HG03095 (cell line): ENCODE data around the gene PPIE.

Experiments
- ATAC-seq: cut with Tn5 transposase; IDR thresholded peaks from one replicate; pipeline ENCODE4 v1.9.1; 2021; ENCODE audit warnings: moderate library complexity; ENCODE audit not compliant: unreplicated experiment

Gene PPIE

DNA sequence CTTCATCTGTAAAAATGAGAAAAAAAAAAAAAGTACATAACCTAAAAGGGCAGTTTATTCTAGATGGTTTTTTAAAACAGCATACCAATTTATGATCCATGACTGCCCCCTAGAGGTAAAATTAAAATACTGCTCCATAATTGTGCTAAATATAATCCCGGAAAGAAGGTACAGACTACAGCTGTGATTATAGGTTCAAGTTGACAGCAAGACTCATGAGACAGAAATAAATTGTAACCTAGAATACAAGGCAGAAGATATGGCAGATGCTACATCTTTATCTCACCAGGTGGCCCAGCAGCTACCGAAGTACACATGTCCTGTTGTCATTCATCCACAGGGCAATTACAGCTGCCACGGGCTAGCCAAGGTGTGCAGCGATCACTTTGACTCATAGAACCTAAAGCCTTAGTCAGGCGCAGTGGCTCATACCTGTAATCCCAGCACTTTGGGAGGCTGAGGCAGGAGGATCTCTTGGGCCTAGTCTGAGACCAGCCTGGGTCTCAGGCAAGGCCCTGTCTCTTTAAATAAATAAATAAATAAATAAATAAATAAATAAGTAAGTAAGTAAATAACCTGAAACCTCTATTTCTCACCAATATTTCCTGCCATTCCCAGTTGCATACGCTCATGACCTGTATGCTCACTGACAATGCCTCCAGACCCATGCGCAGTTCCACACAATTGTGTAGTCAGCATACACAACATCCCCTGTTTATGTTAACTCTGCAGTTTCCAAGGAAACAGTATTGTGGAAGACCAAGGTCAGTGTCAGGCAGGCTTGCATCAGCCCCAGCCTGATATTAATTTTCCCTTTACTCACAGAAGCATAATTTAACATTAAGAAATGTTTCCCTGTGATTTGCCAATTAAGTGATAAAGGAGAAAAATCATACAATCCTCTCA lies 18.3 kb upstream of the PPIE start:
- no peak for ATAC-seq

DNA sequence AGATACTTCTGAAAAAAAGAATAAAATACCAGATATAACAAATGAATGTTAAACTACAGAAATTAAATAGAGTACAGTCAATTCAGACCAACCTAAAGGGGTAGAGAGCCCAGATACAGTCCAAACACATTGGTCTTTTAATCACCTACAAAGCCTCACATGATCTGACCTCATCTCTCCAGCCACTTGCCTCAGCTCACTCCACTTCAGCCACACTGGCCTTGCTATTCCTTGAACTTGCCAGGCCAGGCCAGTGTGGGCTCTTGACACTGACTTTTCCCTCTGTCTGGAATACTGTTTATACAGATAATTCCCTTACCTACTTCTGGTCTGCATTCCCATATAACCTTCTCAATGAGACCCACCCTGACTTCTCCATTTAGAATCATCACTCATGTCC lies 17.0 kb upstream of the PPIE start:
- ATAC-seq, result no peak

DNA sequence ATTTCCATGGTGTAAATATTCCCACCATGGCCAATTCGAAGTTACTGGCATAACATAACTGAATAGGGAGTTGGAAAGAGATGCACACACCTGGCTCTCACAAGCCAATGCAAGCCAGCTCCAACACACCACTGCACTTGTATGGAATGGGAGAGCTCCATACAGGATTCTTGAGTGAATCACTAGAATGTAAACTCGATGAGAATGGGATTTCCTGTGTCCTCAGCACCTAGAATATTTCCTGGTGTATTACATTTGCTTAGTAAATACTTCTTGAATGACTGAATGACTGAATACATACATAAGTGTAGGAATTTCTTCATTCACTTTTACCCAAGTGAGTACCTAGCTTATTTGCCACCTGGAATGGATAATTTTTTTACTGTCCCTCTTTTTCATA lies 16.2 kb upstream of the PPIE start:
- ATAC-seq, result no peak

DNA sequence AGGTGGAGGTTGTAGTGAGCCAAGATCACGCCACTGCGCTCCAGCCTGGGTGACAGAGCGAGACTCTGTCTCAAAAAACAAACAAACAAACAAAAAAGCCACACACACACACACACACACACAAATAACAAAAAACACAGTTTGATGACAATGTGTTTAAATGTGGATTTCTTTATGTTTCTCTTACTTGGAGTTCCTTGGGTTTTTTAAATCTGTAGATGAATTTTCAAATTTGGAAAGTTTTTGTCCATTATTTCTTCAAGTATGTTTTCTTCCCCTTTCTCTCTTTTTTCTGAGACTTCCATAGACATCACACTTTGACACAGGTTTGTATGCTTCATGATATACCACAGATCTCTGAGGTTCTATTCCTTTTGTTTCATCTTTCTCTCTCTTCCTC lies 12.1 kb upstream of the PPIE start:
- no peak for ATAC-seq

DNA sequence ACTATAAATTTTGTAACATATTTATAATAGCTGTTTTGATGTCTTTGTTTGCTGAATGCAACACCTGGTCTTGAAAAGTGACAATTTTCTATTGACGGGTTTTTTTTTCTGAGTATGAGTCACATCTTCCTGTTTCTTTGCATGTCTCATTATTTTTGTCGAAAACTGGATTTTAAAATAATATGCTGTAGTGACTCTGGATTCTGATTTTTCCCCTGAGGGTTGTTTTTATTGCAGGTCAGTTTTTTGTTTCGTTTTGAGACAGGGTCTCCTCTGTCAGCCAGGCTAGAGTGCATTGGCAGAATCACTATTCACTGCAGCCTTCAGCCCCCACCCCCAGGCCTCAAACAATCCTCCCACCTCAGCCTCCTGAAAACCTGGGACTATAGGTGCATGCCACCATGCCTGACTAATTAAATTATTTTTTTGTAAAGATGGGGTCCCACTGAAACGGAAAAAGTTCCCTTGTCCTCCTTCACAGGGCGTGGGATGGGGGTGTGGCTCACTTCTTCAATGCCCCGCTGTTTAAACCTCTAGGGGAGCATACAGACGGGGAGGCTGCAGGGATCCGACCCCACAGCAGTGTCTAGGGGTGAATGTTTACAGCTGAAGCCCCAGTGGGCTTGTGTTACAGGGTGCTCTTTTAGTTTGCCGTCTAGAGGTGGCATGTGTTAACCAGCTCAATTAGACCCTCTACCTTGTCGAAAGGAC lies 11.3 kb upstream of the PPIE start:
- no peak for ATAC-seq

DNA sequence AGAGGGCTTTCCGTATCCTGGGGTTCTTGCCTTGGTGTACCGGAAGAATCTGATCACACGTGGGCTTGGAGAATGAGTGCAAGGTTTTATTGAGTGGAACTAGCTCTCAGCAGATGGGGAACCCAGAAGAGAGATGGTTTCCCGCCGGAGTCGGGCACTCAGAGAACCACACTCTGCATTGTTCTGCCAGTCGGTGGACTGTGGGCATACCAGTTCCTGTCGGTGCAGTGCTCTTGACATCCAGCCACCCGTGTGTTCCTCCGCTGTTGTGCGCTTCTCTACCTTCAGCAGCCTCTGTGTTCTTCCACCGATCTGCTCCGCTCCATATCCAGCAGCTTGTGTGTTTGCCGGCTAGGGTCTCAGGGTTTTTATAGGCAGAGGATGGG lies 10.8 kb upstream of the PPIE start:
- ATAC-seq, result no peak

DNA sequence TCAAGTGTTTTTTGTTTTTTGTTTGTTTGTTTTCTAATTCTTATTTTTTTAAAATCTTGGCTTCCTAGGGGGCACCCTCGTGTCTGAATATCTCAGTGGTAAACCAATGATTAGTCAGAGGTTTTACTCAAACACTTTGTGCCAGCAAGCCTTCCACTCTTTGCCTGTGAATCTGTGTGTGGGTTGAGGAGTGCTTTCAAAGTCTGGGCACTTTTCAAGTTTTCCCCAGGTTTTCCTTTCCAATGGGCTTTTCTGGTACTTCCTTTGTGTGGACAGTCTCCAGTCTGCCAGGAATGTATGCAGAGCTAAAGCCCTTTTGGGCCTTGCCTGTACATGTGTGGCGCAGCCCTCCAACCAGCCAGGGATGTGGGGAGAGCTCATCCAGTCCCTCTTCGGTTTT lies 9.7 kb upstream of the PPIE start:
- no peak for ATAC-seq

DNA sequence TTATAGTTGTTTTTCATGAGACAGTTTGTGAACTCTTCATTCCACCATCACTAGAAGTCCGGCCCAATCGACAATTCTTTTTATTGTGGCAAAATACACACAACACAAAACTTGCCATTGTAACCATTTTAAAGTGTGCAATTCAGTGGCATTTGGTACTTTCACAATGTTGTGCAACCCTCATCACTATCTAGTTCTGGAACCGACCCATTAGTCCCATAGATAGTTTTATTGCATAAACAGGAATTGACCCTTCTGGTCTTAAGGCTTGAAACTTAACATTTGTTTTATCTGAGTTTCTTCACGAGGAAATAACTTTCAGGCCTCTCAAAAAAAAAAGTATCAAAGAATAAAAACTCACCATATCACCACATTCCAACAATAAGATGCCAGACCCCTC lies 8.8 kb upstream of the PPIE start:
- no peak for ATAC-seq

DNA sequence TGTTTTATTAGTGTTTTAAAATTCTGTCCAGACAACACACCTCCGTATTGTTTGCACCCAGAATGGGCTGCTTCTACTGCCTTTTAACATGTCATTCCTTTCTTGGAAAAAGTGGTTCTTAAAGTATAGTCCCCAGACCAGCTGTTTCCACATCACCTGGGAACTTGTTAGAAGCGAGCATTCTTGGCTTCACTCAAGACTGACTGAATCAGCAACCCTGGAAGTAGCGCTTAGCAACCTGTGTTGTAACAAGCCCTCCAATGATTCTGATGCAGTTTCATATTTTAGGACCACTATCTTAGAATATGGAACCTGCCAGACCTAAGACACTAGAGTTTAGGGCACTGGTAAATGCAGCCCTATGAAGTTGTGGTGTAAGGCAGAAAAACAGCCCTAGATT lies 6.0 kb upstream of the PPIE start:
- ATAC-seq, result no peak

DNA sequence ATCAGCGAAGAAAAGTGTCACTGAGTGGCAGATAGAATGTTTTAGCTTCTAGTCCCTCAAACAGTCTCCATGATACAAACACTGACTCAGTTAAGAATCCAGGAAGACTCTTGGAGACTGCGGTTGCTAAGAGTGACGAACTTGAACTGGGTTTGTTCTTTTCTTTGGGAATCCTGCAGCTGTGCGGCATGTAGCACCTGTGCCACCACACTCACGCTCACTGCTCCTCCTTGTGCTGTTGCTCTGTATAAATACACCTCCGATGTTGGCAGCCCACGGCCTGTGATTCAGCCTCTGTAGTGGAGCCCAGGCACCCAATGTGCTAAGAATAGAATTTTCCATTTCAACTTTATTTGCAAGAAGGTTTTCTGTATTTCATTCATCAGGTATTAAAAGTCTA lies 5.5 kb upstream of the PPIE start:
- ATAC-seq, result no peak

DNA sequence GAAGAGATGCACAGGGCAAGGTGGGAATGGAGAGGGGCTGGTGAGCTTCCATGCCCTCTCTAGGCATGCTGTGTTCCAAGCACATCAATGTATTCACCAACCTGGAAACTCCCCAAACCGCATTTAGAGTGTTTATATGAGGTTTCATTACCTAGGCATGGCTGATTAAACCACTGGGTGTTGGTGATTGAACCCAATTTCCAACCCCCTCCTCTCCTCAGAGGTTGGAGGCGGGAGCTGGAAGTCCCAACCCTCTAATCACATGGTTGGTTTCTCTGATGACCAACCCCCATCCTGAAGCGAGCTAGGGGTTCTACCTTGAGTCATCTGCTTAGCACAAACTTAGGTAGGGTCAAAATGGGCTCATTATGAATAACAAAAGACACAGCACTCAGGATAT lies 3.0 kb upstream of the PPIE start:
- no peak for ATAC-seq

DNA sequence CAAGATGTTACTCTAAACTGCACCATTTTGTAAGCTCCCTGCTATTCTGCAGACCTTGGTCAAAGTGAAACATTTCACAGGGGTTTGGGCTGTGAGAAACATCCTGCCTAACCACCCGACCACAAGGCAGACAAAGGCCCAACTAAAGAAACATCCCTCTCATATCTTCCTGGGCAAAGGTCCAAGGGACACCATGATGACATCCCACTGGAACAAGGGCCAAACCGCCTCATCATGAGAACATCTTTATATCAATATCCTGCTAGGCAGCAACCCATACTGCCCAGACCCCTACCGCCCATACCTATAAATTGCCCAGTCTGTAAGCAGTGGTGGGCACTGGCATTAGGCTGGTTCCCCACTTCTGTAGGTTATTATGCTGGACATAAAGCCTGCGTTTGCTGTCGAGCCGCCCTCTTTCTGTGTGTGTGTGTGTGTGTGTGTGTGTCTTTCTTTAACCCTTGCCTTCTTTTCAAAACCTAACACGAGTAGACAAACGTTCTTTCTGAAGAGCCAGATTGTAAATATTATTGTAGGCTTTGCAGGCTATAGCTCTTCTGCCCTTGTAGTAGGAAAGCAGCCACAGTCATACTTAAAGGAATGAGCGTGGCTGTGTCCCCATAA lies 1.0 kb upstream of the PPIE start:
- ATAC-seq, result no peak

DNA sequence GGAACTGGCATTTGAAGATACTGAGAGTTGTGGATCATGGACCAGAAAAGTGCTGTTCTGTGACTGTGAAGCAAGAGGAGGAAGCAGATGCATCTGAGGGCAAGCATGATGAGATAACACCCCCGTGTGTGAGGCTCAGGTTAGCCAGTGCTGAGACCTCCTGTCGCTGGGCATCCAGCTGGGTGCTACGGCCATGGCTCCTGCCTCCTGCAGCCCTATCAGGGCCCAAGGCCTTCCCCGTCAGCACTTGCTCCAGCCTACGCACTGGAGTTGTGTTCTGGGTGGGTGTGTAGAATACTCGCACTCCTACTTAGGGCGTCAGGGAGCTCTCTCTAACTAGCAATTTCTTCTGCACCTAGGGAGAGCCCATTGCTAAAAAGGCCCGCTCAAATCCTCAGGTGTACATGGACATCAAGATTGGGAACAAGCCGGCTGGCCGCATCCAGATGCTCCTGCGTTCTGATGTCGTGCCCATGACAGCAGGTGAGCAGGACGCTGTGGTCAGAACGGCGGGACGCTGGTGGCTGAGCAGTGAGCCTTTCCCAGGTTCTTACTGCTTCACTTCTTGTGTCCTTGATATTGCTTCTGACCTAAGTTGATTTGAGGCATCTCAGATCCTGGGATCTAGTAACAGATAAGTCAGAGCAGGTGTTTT lies 6.5 kb downstream of the PPIE start:
- ATAC-seq, result no peak

DNA sequence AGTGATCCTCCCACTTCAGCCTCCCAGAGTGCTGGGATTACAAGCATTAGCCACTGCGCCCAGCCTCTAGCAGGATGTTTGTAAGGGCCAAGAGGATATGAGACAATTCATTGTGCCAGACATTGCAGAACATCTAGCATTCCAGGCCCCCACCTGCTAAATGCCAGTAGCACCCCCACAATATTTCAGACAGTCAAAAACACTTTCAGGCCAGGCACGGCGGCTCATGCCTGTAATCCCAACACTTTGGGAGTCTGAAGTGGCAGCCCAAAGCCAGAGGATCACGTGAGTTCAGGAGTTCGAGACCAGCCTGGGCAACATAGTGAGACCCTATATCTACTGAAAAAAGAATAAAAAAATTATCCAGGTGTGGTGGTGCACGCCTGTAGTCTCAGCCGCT lies 12.9 kb downstream of the PPIE start:
- ATAC-seq, result no peak

DNA sequence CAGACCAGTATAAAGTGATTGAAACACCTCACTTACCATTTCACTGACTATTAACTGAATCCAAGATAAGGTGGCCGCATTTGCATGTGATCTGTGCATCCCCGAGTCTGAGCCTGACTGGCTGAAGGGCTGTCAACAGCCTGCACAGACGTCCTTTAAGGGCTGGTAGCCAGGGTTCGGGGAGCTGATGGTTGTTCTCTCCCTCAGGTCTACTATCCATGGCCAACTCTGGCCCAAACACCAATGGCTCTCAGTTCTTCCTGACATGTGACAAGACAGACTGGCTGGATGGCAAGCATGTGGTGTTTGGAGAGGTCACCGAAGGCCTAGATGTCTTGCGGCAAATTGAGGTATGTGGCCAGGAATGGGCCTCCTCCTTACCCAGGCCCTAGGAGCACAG lies 14.0 kb downstream of the PPIE start:
- ATAC-seq, result no peak

DNA sequence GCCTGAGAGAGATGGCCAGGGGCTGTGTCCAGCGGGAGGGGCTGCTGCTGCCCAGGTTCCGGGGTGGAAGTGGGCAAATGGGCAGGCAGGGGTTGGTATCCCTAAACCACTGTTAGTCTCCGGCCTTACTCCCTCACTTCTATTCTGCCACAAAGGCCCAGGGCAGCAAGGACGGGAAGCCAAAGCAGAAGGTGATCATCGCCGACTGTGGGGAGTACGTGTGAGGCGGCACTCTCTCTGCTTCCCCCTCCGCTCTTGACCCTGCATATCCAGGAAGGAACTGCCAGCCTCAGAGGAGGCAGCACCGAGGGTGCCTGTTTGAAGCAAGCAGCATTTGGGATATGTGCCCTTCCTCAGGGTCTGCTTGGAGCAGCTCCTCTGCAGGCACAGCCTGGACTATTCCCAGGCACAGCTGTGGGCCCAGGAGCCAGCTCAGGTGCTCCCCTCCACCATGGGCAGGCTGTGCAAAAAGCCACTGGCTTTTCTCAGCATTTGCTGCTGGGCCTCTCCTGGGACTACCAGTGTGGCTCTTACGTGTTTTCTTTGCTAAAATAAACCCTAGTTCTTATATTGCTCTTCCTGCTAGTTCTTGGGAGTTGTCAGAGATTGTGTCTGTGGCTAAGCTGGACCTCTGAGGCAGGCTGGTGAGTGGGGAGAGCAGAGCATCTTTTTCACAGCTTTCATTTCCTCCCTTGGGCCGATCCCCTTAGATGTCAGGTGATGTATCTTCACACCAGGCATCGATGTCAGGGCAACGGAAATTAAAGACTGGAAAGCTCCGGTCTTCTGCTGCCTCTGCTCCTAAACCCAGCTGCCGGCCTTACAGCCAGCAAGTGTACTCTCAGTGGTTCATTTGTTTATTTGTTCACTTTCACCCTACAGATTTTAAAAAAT lies 14.7 kb downstream of the PPIE start:
- ATAC-seq, result no peak

DNA sequence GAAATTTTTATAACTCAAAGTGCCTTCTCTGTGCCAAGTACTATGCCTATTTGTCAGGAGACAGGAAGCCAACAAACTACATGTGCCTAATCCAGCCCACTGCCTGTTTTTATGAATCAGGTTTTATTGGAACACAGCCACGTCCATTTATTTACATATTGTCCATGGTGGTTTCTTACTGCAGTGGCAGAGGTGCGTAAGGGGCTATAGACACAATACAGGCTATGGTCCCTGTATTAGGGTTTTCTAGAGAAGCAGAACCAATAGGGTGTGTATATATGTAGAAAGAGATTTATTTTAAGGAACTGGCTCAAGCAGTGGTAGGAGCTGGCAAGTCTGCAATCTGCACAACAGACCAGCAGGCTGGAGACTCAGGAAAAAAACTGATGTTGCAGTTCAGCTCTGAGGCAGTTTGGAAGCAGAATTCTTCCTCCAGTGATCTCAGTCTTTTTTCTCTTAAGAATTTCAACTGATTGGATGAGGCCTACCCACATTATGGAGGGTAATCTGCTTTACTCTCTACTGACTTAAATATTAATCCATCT lies 15.4 kb downstream of the PPIE start:
- ATAC-seq, result no peak

DNA sequence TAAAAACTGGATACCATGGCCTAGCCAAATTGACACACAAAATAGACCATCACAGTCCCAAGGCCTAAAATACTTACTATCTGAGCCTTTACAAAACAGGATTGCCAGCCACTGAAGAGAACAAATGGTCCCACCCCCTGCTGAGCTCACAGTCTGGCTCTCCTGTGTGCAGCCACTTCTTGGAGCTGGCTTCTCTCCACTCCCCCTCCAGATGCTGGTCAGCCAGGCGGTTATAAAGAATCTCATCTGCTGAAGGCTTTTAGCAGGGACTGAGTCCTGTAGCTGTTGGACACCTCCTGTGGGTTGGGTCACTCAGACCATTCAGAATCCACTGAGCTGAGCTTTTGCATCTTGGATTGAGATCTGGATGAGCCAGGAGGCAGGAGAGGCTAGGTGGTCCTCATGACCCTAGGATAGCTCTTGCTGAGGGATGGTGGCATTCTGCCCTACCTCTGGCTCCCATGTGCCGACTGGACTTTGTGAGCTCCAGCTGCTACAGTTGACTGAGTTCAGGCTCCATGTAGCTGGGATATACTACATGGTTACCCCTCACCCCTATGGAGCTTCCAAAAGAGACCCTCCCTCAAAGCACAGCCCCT lies 16.3 kb downstream of the PPIE start:
- ATAC-seq, result no peak

DNA sequence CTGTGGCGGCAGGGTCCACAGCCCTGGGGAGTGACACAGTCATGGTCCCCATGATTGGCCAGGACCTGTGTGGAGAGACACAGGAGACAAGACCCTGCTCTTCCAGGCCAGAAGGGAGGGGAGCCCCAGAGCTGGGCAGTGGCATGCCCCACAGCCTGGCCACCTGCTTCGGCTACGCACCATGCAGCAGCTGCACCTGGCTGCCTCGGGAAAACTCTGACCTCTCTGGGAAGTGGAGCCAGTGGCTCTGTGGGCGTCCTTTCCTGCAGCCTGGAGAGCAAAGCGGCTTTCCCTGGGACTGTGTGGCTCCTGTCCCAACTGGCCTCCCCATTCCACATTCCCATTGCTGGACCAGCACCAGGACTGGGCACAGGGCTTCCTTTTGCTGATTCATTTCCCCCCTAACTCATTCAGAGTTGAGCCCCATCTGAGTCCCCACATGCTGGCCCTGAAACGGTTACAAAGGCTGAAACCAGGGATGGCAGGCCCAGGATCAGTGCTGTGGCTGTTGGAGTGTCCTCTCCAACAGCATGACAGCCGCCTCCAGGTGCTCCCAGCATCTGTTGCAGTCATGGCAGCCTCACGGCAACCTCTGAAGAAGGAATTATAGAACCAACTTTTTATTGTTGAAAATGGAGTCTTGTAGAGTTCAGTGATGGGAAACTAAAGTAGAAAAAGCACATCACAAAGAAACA lies 17.4 kb downstream of the PPIE start:
- ATAC-seq, result no peak
